ENCODE results near the gene PNMA8C. TPM values are rescaled to one million over a fixed set of nuclear protein-coding genes. Genes with fewer than 3 reads are reported as not detected.

PNMA8C gene
- total and polyA plus RNA-seq, 5 experiments from 2014 or later: not detected

DNA sequence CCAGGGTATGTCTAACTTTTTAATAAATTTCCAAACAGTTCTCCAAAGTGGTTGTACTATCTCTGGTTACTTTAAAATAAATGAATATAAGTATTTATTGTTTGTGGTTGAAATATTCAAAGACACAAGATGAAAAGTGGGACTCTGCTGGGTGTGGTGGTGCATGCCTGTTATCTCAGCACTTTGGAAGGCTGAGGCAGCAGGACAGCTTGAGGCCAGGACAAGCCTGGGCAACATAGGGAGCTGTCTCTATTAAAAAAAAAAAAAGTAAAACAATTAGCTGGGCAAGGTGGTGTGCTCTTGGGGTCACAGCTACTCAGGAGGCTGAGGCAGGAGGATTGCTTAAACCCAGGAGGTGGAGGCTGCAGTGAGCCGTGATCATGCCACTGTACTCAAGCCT lies 32.2 kb upstream of the PNMA8C start:
- no peak for DNase-seq
- POLR2A ChIA-PET: no interaction called here
- Mint-ChIP-seq H3K4me1 (no peaks in the 10 kb centered on the region), H3K36me3 (peaks cover 0 to 2% (median 0%) of the 10 kb centered on the region in 3 donors), H3K27me3 (peaks cover 4 to 53% (median 19%) of the 10 kb centered on the region in 5 donors), H3K27ac (no peak overlapping the region), H3K4me3 (no peak overlapping the region), H3K9me3 (no peaks in the 10 kb centered on the region)
- no peak for ATAC-seq

GRCh38 chr19:46460055-46460454 lies 31.3 kb upstream of the PNMA8C start:
- POLR2A ChIA-PET: no interaction called here
- Mint-ChIP-seq H3K27ac (no peak overlapping the region), H3K4me1 (no peaks in the 10 kb centered on the region), H3K9me3 (no peaks in the 10 kb centered on the region), H3K4me3 (no peak overlapping the region), H3K36me3 (no peaks in the 10 kb centered on the region), H3K27me3 (peaks cover under 1 to 57% (median 16%) of the 10 kb centered on the region in 5 donors)
- DNase-seq (no peak), ATAC-seq (no peak)

GRCh38 chr19:46456930-46457329 lies 28.2 kb upstream of the PNMA8C start:
- Mint-ChIP-seq H3K36me3 (no peaks in the 10 kb centered on the region), H3K27ac (no peak overlapping the region), H3K27me3 (peaks cover 0 to 57% (median 18%) of the 10 kb centered on the region in 5 donors), H3K4me3 (no peak overlapping the region), H3K9me3 (no peaks in the 10 kb centered on the region), H3K4me1 (no peaks in the 10 kb centered on the region)
- POLR2A ChIA-PET: no interaction called here
- DNase-seq (no peak), ATAC-seq (no peak)

- no peaks in the 10 kb centered on the region for H3K4me1 Mint-ChIP-seq
- no peak for DNase-seq
These were observed 25.5 kb upstream of the PNMA8C start for GRCh38 chr19:46454244-46454643.

DNA sequence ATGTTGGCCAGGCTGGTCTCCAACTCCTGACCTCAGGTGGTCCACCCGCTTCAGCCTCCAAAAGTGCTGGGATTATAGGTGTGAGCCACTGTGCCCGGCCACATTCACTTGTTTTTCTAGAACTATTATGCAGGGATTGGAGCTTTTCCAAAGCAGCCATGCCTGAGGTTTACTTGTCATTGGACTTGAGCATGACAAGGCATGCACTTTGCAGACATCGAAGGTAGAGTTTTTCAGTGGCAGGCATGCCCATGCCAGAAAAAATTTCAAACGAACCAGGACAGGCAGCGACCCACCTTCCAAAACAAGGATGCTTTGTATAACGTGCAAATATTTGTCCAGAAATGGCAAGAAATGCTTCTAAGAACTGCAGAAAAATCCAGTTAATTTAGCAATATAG lies 24.9 kb upstream of the PNMA8C start:
- H3K36me3 Mint-ChIP-seq: peaks cover 4 to 8% (median 8%) of the 10 kb centered on the region in 3 donors

More at GRCh38 chr19:46454244-46454643, 25.5 kb upstream of the PNMA8C start:
- H3K27me3 Mint-ChIP-seq: peaks cover 3 to 47% (median 29%) of the 10 kb centered on the region in 5 donors
- H3K4me3 Mint-ChIP-seq: no peak overlapping the region
- POLR2A ChIA-PET: interaction anchor here (0.6 kb wide), 1 partner anchor 375 kb away, joined by 4 read pairs; no protein-coding TSS in a partner anchor
- ATAC-seq: no peak
- peaks cover 4 to 7% (median 7%) of the 10 kb centered on the region in 3 donors for H3K36me3 Mint-ChIP-seq
- peaks cover 0 to 11% (median 7%) of the 10 kb centered on the region in 9 donors for H3K9me3 Mint-ChIP-seq
- no peak overlapping the region for H3K27ac Mint-ChIP-seq

DNA sequence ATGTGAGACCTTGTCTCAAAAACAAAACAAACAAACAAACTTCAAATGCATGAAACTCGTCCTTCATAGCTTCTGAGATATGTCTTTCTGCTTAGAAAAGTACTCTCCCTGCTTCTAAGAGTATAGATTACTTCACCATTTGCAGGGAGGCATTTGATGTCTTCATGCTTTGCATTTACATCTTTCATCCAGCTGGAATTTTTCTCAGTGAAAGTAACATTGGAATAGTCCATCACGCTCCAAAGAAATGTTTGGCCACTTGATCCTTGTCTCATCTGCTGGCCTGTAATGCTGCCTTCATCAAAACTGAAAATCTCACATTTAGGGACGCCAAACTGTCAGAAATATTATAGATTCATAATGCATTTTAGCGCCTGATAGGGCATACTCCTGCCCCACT lies 23.4 kb upstream of the PNMA8C start:
- POLR2A ChIA-PET: no interaction called here
- no peaks in the 10 kb centered on the region for H3K4me1 Mint-ChIP-seq
- ATAC-seq (no peak), DNase-seq (no peak)
- peaks cover 0 to 13% (median 7%) of the 10 kb centered on the region in 9 donors for H3K9me3 Mint-ChIP-seq
- no peak overlapping the region for H3K4me3 Mint-ChIP-seq
- H3K36me3 Mint-ChIP-seq: peaks cover 4 to 8% (median 8%) of the 10 kb centered on the region in 3 donors
- H3K27ac Mint-ChIP-seq: no peak overlapping the region
- H3K27me3 Mint-ChIP-seq: peaks cover 3 to 47% (median 25%) of the 10 kb centered on the region in 5 donors

More for the DNA sequence above, 24.9 kb upstream of the PNMA8C start:
- DNase-seq (no peak), ATAC-seq (no peak)
- Mint-ChIP-seq H3K27me3 (peaks cover 3 to 49% (median 25%) of the 10 kb centered on the region in 5 donors), H3K27ac (no peak overlapping the region), H3K4me1 (no peaks in the 10 kb centered on the region), H3K4me3 (no peak overlapping the region), H3K9me3 (peaks cover 0 to 13% (median 7%) of the 10 kb centered on the region in 9 donors)
- POLR2A ChIA-PET: no interaction called here

- POLR2A ChIA-PET: no interaction called here
- no peak for ATAC-seq
- peaks cover 3 to 40% (median 22%) of the 10 kb centered on the region in 5 donors for H3K27me3 Mint-ChIP-seq
- DNase-seq: no peak
- no peak overlapping the region for H3K4me3 Mint-ChIP-seq
- H3K4me1 Mint-ChIP-seq: no peaks in the 10 kb centered on the region
- peaks cover 4 to 8% (median 8%) of the 10 kb centered on the region in 3 donors for H3K36me3 Mint-ChIP-seq
- peaks cover 0 to 13% (median 7%) of the 10 kb centered on the region in 9 donors for H3K9me3 Mint-ChIP-seq
- no peak overlapping the region for H3K27ac Mint-ChIP-seq
These were observed 22.6 kb upstream of the PNMA8C start for GRCh38 chr19:46451352-46451751.

- no peaks in the 10 kb centered on the region for H3K4me1 Mint-ChIP-seq
- H3K27me3 Mint-ChIP-seq: peaks cover 7 to 41% (median 22%) of the 10 kb centered on the region in 5 donors
- H3K9me3 Mint-ChIP-seq: peaks cover 0 to 13% (median 7%) of the 10 kb centered on the region in 9 donors
- no peak overlapping the region for H3K27ac Mint-ChIP-seq
- H3K36me3 Mint-ChIP-seq: peaks cover 4 to 8% (median 8%) of the 10 kb centered on the region in 3 donors
- POLR2A ChIA-PET: no interaction called here
- DNase-seq (no peak), ATAC-seq (no peak)
- no peak overlapping the region for H3K4me3 Mint-ChIP-seq
These were observed 22.0 kb upstream of the PNMA8C start for GRCh38 chr19:46450737-46451136.

GRCh38 chr19:46449228-46449627 lies 20.5 kb upstream of the PNMA8C start:
- peaks cover 0 to 13% (median 7%) of the 10 kb centered on the region in 9 donors for H3K9me3 Mint-ChIP-seq

GRCh38 chr19:46448601-46449000 lies 19.9 kb upstream of the PNMA8C start:
- POLR2A ChIA-PET: interaction anchor here (0.6 kb wide), 1 partner anchor 12 kb away, joined by 3 read pairs; no protein-coding TSS in a partner anchor
- Mint-ChIP-seq H3K4me1 (no peaks in the 10 kb centered on the region), H3K9me3 (peaks cover 0 to 13% (median 7%) of the 10 kb centered on the region in 9 donors), H3K27me3 (peaks cover 7 to 33% (median 10%) of the 10 kb centered on the region in 5 donors), H3K27ac (no peak overlapping the region), H3K4me3 (no peak overlapping the region), H3K36me3 (peaks cover 4 to 8% (median 8%) of the 10 kb centered on the region in 3 donors)
- DNase-seq (no peak), ATAC-seq (no peak)

More at GRCh38 chr19:46449228-46449627, 20.5 kb upstream of the PNMA8C start:
- ATAC-seq (no peak), DNase-seq (no peak)
- Mint-ChIP-seq H3K36me3 (peaks cover 4 to 8% (median 8%) of the 10 kb centered on the region in 3 donors), H3K4me1 (no peaks in the 10 kb centered on the region), H3K27me3 (peaks cover 7 to 35% (median 10%) of the 10 kb centered on the region in 5 donors), H3K27ac (no peak overlapping the region), H3K4me3 (no peak overlapping the region)
- POLR2A ChIA-PET: interaction anchor here (0.6 kb wide), 1 partner anchor 13 kb away, joined by 3 read pairs; no protein-coding TSS in a partner anchor

- POLR2A ChIA-PET: no interaction called here
- H3K4me1 Mint-ChIP-seq: peaks cover 0 to 4% (median 3%) of the 10 kb centered on the region in 4 donors
- peaks cover 7 to 31% (median 10%) of the 10 kb centered on the region in 5 donors for H3K27me3 Mint-ChIP-seq
- H3K27ac Mint-ChIP-seq: no peak overlapping the region
- no peak for DNase-seq
- H3K9me3 Mint-ChIP-seq: peaks cover 0 to 13% (median 7%) of the 10 kb centered on the region in 9 donors
- H3K36me3 Mint-ChIP-seq: peaks cover 4 to 8% (median 8%) of the 10 kb centered on the region in 3 donors
- H3K4me3 Mint-ChIP-seq: no peak overlapping the region
- no peak for ATAC-seq
These were observed 19.1 kb upstream of the PNMA8C start for GRCh38 chr19:46447824-46448223.

DNA sequence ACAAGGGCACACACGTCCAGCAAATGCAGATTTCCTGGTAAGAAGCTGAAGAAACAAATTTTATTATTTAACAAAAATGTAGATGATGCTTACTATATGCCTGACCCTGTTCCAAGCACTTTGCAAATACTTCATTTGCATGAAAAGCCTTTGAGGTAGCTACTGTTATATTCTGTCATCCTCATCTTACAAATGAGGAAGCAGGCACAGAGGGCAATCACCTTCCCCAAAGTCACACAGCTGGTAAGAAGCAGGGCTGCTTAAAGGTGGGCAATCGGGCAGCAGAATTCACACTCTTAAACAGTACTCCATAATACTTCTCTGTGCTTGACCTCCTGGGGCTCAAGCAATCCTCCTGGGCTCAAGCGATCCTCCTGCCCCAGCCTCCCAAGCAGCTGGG lies 18.3 kb upstream of the PNMA8C start:
- H3K36me3 Mint-ChIP-seq: peaks cover 4 to 8% (median 8%) of the 10 kb centered on the region in 3 donors
- no peak for ATAC-seq
- no peak for DNase-seq
- no peak overlapping the region for H3K4me3 Mint-ChIP-seq
- peaks cover 7 to 27% (median 10%) of the 10 kb centered on the region in 5 donors for H3K27me3 Mint-ChIP-seq
- POLR2A ChIA-PET: no interaction called here
- H3K4me1 Mint-ChIP-seq: peaks cover 0 to 4% (median 3%) of the 10 kb centered on the region in 4 donors
- H3K9me3 Mint-ChIP-seq: peaks cover 0 to 13% (median 7%) of the 10 kb centered on the region in 9 donors
- no peak overlapping the region for H3K27ac Mint-ChIP-seq

GRCh38 chr19:46446021-46446420 lies 17.3 kb upstream of the PNMA8C start:
- ATAC-seq (no peak), DNase-seq (no peak)
- peaks cover 7 to 20% (median 9%) of the 10 kb centered on the region in 5 donors for H3K27me3 Mint-ChIP-seq
- H3K27ac Mint-ChIP-seq: no peak overlapping the region
- H3K4me3 Mint-ChIP-seq: no peak overlapping the region
- H3K9me3 Mint-ChIP-seq: peaks cover 0 to 13% (median 7%) of the 10 kb centered on the region in 9 donors
- H3K36me3 Mint-ChIP-seq: peaks cover 4 to 8% (median 8%) of the 10 kb centered on the region in 3 donors
- peaks cover 0 to 4% (median 3%) of the 10 kb centered on the region in 4 donors for H3K4me1 Mint-ChIP-seq
- POLR2A ChIA-PET: no interaction called here

Measured in naive thymus-derived CD8-positive, alpha-beta T cell (primary cell).